Measurements from ENCODE around the gene HVCN1. TPM values are rescaled to one million over a fixed set of nuclear protein-coding genes. Genes with fewer than 3 reads are reported as not detected.

HVCN1 gene
- total RNA-seq, 2 experiments from 2014 or later: 3.9 to 4.1 TPM

- DNase-seq (no peak), ATAC-seq (ENCODE audit: poor library complexity) (no peak)
- ChIA-PET CTCF (interaction anchor here (1.9 to 9.3 kb wide), 6 partner anchors 19 to 150 kb away, joined by 7 to 112 read pairs (median 29); partner anchors contain the start of genes ARPC3, FAM216A and GPN3), POLR2A (interaction anchor here (0.9 to 4.4 kb wide), 3 partner anchors 46 to 131 kb away, joined by 3 to 44 read pairs (median 23); partner anchors contain the start of genes FAM216A, GPN3, RAD9B and VPS29)
- Histone ChIP-seq H3K27ac (ENCODE audit: low read depth in 1 of 2, low read length in 2 of 2) (no peak overlapping the region), H3K4me3 (ENCODE audit: low read length) (no peak overlapping the region), H3K36me3 (ENCODE audit: insufficient read depth, low read length) (no peaks in the 10 kb centered on the region), H3K27me3 (ENCODE audit: control insufficient read depth in 1 of 2, insufficient read depth in 2 of 2, low read length in 2 of 2) (no peaks in the 10 kb centered on the region), H3K4me1 (ENCODE audit: insufficient read depth, low read length) (peaks cover 3% of the 10 kb centered on the region), H3K9me3 (ENCODE audit: control insufficient read depth in 1 of 2, insufficient read depth in 1 of 2, low read length in 2 of 2) (no peaks in the 10 kb centered on the region)
- peaks cover 10% of the 10 kb centered on the region for H3K4me1 Mint-ChIP-seq (ENCODE audit: low read depth)
- H3K36me3 Mint-ChIP-seq (ENCODE audit: low read depth): no peaks in the 10 kb centered on the region
- H3K9me3 Mint-ChIP-seq: no peaks in the 10 kb centered on the region
- no peak for TF ChIP-seq CTCF (IDR thresholded peaks at IDR 0.05)
- H3K4me3 Mint-ChIP-seq: no peak overlapping the region
- intact Hi-C loops (cut with DNase I, micrococcal nuclease): no loop called here
- H3K27ac Mint-ChIP-seq: no peak overlapping the region
- no peaks in the 10 kb centered on the region for H3K27me3 Mint-ChIP-seq
These were observed 89.6 kb downstream of the HVCN1 start for GRCh38 chr12:110599334-110599733.

Other genes starting within 250 kb of the HVCN1 start
- gene ARPC3, start 238.8 kb downstream of the HVCN1 start, total RNA-seq: 100 to 1,000 TPM; 120 to 124 TPM
- 1 to 10 TPM; 2.7 to 2.8 TPM for gene GPN3, start 220.9 kb downstream of the HVCN1 start, total RNA-seq
- 1 to 10 TPM; 5.5 to 7.4 TPM for gene FAM216A, start 220.3 kb downstream of the HVCN1 start, total RNA-seq
- 10 to 100 TPM; 62.5 to 64.9 TPM for gene VPS29, start 187.0 kb downstream of the HVCN1 start, total RNA-seq
- gene RAD9B, start 186.8 kb downstream of the HVCN1 start, total RNA-seq: under 1 TPM; 0.31 to 0.63 TPM
- gene PPTC7, start 105.8 kb downstream of the HVCN1 start, total RNA-seq: 10 to 100 TPM; 53.8 to 54.8 TPM
- 1 to 10 TPM; 5.0 to 5.5 TPM for gene TCTN1, start 75.0 kb downstream of the HVCN1 start, total RNA-seq
- 100 to 1,000 TPM; 146 to 150 TPM for gene PPP1CC, start 53.8 kb upstream of the HVCN1 start, total RNA-seq
- not detected for gene CCDC63, start 157.9 kb upstream of the HVCN1 start, total RNA-seq
- not detected for gene MYL2, start 231.5 kb upstream of the HVCN1 start, total RNA-seq